Right lobe of liver (tissue), 4 donors: ENCODE data around the gene HTT-AS.

Experiments used
- POLR2A ChIP-seq: fragments of 450-650 bp; IDR thresholded peaks from one replicate; pipeline ENCODE4 v1.6.1; 2017; ENCODE audit warnings: antibody characterized with exemption, mild to moderate bottlenecking
- TF ChIP-seq, protein P1 (sequence below), 4 donors: fragments of 200-600 bp in 3 of 4; fragments of 450-650 bp in 1 of 4; IDR thresholded peaks; one replicate each; pipeline versions ENCODE4 v1.5.1 to v1.8.0; 2016 to 2022; ENCODE audit warnings: antibody characterized with exemption in 4 of 4, mild to moderate bottlenecking in 2 of 4
- donor health status: DM: no; HTN: no; CAD: no.
- donor health status: DM: no; HTN: no; CAD: no.
- donor health status: DM: no; HTN: yes; CAD: no.

DNA sequence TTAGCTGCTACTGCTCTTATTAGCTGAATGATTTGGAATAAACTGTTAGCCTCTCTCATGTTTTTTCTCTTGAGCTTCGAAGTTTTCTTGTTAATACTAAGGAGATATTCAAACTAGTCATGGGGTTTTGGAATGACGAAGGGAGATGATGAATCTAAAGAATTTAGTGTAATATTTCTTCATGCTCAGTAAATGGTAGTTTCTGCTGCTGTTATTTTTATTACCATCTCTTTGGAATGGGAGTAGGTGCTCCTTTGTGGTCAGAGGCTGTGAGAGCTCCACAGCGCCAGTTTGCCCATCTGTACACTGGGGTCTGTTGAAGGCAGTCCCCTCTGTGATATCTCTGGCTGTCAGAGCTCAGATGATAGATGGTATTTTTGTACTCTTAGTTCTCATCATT, 33.9 kb upstream of the HTT-AS start:
- TF ChIP-seq, protein P1, sequence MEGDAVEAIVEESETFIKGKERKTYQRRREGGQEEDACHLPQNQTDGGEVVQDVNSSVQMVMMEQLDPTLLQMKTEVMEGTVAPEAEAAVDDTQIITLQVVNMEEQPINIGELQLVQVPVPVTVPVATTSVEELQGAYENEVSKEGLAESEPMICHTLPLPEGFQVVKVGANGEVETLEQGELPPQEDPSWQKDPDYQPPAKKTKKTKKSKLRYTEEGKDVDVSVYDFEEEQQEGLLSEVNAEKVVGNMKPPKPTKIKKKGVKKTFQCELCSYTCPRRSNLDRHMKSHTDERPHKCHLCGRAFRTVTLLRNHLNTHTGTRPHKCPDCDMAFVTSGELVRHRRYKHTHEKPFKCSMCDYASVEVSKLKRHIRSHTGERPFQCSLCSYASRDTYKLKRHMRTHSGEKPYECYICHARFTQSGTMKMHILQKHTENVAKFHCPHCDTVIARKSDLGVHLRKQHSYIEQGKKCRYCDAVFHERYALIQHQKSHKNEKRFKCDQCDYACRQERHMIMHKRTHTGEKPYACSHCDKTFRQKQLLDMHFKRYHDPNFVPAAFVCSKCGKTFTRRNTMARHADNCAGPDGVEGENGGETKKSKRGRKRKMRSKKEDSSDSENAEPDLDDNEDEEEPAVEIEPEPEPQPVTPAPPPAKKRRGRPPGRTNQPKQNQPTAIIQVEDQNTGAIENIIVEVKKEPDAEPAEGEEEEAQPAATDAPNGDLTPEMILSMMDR (IDR thresholded peaks at IDR 0.05): no peak
- no peak for TF ChIP-seq POLR2A
